ENCODE data around the gene METRN.

The METRN gene

GRCh38 chr16:768428-768827 is 53.5 kb downstream of the METRN start:
- H3K36me3 ChIP-seq (ENCODE audit: control insufficient read depth, insufficient read depth, low read length): no peaks in the 10 kb centered on the region
- H3K9ac ChIP-seq: no peak overlapping the region
- H3K27me3 ChIP-seq (ENCODE audit: control insufficient read depth, insufficient read depth, low read length): no peaks in the 10 kb centered on the region
- TF ChIP-seq, protein P1, sequence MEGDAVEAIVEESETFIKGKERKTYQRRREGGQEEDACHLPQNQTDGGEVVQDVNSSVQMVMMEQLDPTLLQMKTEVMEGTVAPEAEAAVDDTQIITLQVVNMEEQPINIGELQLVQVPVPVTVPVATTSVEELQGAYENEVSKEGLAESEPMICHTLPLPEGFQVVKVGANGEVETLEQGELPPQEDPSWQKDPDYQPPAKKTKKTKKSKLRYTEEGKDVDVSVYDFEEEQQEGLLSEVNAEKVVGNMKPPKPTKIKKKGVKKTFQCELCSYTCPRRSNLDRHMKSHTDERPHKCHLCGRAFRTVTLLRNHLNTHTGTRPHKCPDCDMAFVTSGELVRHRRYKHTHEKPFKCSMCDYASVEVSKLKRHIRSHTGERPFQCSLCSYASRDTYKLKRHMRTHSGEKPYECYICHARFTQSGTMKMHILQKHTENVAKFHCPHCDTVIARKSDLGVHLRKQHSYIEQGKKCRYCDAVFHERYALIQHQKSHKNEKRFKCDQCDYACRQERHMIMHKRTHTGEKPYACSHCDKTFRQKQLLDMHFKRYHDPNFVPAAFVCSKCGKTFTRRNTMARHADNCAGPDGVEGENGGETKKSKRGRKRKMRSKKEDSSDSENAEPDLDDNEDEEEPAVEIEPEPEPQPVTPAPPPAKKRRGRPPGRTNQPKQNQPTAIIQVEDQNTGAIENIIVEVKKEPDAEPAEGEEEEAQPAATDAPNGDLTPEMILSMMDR (IDR thresholded peaks at IDR 0.05): no peak
- no peak overlapping the region for H3K27ac ChIP-seq
- H3K79me2 ChIP-seq: no peaks in the 10 kb centered on the region
- H3K4me1 ChIP-seq: no peaks in the 10 kb centered on the region
- no peaks in the 10 kb centered on the region for H3K9me3 ChIP-seq (ENCODE audit: control insufficient read depth, low read length)
- no peak overlapping the region for H2AFZ ChIP-seq
- no peak overlapping the region for H3K4me2 ChIP-seq (ENCODE audit: low read length)
- no peak overlapping the region for H3K4me3 ChIP-seq (ENCODE audit: low read depth, low read length)
